Lower leg skin (tissue), 3 donors: ENCODE results near the gene MUC20.
"Not testable (repeated sequence)": the region's sequence is repeated elsewhere in the genome, so short reads cannot be mapped to it uniquely, and the experiment has no call there.

Source experiments
- CTCF ChIP-seq, 3 donors: fragments of 450-650 bp; IDR thresholded peaks; one replicate each; pipeline ENCODE4 v1.5.1; 2016; ENCODE audit warnings: antibody characterized with exemption in 3 of 3, mild to moderate bottlenecking in 3 of 3, moderate library complexity in 2 of 3
- POLR2A ChIP-seq, 2 donors: fragments of 450-650 bp; IDR thresholded peaks; one replicate each; pipeline ENCODE4 v1.6.1; 2016 to 2017; ENCODE audit warnings: antibody characterized with exemption in 2 of 2, mild to moderate bottlenecking in 1 of 2, moderate library complexity in 1 of 2

- TF ChIP-seq CTCF, POLR2A (IDR thresholded peaks at IDR 0.05): not testable (repeated sequence)
Measured at GRCh38 chr3:195713150-195713549, 7.6 kb upstream of the MUC20 start.
